Stimulated activated CD8-positive, alpha-beta memory T cell treated with anti-CD3 and anti-CD28 coated beads, Interleukin-4, amount 100 ng/mL, for 24 hours (primary cell): ENCODE measurements around the gene PLPPR5.
"Not testable (repeated sequence)": the region's sequence is repeated elsewhere in the genome, so short reads cannot be mapped to it uniquely, and the experiment has no call there.

Experiments used
- DNase-seq: peaks from one replicate; pipeline ENCODE4 v3.0.0-alpha.2; 2020; ENCODE audit warnings: low read depth

Gene PLPPR5

DNA sequence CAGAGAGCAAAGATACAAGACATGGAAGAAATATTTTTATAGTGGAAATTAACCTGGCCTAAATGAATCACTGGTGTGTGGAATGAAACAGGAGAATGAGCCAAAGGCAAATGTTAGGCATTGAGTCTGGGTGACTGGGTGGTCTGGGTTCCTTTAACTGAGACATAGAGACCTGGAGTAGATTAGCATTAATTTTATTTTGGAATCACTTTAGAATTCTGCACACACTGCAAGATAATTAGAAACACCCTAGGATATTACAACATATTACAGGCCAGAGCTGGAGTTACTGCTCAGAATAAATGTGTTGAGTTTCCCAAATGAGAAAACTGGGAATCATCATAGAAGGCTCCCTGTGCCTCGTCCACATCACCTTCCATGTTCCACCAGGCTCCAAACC, 85.5 kb downstream of the PLPPR5 start:
- no peak for DNase-seq

DNA sequence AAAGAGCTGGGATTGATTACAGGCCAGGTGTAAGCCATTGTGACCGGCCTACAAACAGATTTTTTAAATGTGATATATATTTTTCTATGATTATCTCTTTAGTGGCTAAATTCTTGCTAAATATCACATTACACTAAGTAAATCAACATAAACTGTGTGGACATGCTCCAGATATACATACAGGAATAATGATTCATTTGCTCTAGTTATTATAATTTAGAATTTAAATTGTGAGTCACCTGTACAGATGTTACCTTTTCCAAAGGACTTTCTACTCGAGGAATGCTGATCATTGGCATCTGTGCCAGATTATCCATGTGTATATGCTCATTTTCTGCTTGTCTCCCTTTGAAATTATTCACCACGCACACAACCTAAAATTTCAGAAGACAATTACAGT, 90.1 kb downstream of the PLPPR5 start:
- DNase-seq = no peak

DNA sequence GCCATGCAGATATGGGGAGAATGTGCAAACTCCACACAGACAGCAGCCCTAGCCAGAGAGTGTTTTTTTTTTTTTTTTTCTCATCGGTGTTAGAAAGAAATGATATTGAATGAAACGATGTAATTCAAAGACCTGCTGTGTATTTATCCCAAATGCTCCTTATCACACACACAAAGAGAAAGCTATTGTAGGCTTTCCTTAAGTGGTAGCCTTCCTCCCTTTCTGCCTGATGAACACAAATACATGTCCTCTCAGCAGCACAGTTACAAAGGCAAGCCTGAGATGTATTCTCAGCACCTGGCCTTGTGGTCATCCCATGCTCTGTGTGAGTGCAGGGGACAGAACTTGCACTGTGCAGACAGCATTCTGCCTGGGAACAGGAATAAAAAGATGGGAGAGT, 93.8 kb downstream of the PLPPR5 start:
- no peak for DNase-seq

DNA sequence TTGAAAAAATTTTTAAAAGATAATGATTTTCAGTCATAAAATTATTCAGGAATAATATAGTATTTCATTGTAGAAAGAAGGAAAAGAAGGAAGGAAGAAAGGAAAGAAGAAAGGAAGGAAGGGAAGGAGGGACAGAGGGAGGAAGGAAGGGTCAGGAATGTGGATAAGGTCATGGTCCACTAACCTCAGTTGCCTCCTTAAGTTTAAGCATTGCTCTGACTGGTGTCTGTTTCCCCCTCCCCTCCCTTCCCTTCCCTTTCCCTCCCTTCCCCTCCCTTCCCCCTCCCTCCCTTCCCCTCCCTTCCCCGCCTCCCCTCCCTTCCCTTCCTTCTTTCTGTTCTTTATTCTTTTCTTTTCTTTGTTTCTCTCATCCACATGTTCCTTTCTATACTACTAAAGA, 95.7 kb downstream of the PLPPR5 start:
- DNase-seq = no peak

DNA sequence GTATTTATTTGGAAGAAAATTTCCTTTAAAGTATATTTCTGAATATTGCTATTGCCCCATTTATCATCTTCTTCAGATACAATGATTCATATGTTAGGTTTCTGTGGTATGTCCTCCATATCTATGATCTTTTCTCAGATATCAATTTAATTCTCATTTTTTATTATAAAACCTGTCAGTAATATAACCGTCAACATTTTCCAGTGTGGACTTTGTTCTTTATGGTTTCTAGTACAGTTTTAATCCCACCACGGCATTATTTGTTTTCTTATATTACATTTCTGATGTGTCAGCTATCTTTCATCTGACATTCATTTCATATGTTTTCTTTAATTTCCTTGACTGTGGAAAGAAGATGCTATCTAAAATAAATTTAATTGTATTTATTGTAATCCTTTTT, 97.9 kb downstream of the PLPPR5 start:
- no peak for DNase-seq

DNA sequence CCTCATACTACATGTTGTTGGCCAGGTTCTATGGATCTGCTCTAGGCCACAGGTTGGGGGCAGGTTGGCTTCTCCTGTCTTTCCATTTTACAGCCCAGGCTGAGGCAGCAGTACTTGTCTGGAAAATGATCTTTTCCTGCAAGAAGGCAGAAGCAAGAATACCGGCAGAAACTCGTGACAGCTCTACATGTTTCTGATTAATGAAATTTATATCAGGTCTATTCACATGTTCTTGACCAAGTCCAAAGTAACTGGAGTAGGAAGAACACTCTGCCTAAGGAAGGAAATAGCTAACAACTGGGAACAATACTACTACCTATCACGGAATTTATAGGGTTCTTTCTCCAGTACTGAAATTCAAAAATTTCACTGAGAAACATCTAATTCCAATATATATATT, 98.3 kb downstream of the PLPPR5 start:
- DNase-seq = no peak

DNA sequence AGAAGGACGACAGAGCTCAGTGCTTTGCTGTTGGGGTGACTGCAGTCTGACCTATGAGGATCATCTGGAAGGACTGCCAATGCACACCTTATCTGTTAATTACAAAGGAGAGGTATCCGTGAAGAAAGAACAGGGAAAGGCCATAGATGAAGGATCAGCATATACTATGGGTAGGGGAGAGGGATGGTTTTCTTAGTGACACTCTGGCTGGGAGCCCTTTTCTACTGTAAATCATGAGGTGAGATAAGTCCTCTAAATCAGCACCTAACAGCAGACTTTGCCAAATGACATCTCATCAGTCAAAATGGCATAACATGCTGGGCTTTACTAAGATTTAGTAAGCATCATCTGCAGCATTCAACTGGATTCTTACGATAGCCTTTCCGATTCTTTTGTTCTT, 100.0 kb downstream of the PLPPR5 start:
- no peak for DNase-seq

DNA sequence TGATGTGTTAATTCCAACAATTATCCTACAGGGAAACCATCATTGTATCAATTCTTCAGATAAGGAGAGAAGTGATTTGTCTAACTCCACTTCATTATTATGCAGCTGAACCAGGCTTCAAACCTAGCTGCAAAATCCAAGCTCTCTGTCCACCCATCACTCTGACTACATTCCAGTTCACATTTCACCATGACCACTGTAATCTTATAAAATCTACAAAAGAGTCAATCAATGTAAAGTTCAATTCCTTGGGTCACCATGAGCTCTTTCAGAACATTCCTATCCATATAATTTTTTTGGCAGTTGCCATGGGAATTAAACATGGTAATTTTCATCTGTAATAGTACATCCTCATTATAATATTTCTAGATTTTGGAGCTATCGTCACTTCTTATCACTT, 100.9 kb downstream of the PLPPR5 start:
- DNase-seq = no peak

DNA sequence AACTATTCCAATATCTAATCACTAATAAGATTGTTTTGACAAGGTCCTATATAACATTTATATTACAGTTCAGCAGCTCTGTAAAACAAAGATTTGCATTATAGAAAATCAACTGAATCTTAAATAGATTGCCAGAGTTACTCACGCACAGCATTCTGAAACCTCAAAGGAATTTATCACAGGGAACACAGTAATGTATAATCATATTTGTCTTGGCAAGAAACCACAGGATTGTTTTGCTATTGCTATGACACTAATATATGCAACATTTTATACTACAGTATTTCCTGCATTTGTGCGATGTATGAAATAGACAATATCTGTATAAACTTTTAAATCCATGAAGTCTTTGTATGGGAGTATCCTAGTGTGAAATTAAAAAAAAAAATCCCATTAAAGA, 101.4 kb downstream of the PLPPR5 start:
- DNase-seq = no peak

DNA sequence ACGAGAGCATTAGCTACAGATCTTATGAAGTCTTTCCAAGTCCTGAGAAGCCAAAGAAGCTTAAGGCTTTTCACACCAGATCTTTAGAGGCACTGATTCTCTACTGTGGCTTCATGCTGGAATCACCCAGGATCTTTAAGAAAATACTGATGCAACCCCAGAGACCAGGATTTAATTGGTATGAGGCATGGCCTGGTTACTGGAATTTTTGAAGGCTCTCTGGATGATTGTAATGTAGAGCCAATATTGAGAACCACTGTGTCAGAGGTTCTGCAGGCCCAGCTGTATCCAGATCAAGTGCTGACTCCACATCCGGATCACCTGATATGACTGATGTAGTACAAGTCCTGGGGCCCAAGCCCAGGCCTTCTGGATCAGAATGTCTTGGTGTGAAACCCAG, 105.7 kb downstream of the PLPPR5 start:
- DNase-seq = no peak

DNA sequence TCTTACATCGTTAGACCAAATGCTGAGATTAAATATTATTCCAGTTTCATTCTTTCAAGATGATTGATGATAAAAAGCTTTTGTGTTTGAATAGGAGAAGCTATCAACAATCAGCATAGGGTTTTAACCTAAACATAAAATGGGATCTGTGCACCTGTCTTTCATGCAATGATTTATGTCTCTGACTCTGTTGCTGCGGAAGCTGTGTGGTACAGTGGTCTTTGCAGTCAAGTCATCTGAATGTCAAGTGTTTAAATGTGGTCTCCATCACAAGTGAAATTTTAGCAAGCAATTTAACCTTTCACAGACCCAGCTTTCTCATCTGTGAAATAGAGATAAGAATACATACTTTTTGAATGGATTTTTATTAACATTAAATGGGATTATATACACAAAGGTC, 107.2 kb downstream of the PLPPR5 start:
- DNase-seq = no peak

DNA sequence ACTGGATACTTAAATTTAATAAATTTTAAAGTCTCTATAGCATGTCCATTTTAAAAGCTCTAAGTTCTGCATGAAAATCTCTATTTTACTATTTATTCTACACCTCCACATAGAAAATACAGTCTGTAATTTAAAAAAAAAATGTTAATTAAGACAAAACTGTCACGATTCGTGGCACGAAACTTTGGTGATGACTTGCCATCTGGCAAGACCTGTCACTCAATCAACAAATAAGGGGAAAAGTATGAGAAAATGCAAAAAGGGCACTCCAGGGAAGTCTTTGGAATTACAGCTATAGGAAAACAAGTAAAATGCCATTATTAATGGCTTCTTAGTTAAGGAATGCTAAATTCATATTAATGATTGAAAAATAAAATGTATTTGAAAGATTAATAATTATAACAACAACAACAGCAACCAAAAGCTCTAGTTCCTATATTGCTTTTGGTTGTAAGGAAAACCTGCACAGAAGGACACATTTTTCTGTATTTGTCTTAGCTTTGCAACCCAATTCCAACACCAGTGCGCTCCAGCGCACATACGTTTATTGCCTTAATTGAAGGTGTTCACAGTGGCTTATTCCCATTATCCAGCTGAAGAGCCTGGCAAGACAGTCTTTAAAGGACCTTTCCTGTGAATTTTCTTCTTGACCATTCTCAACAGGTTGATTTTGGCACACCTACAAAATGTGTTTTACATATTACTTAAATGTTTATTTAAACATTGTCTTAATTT, 107.8 kb downstream of the PLPPR5 start:
- DNase-seq = no peak

DNA sequence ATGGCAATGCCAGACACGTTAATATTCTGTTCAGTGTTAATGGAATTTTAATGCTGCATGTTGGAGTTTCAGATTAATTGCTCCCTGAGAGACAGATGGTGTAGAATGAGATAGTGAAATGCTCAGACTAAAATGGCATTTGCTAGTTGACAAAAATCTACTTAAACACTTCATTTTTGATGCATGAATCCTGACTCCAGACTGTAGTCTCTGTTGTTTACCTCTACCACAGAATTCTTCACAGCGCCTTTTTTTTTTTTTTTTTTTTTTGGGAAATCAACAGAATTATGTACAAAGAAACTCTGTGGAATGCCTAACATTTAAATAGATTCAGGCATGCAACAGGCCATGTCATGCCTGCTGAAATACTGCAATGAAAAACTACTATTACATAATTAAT, 111.3 kb downstream of the PLPPR5 start:
- DNase-seq = no peak

DNA sequence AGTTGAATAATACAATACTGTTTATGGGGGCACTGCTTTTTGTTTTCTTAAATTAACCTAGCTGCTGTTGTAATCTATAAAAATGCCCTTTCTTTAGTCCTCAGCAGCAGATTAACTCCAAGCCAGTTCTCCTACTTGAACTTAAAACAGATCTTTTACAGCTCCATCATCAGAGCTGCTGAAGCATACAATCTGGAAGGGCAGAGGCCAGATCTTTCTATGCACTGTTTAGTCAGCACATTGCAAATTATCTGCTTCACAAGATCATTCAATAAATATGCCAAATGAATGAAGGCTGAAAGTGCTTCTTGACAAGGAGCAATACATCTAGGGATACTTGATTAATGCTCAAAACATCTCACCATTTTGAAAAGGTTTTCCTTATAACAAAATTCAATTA, 115.8 kb downstream of the PLPPR5 start:
- no peak for DNase-seq

DNA sequence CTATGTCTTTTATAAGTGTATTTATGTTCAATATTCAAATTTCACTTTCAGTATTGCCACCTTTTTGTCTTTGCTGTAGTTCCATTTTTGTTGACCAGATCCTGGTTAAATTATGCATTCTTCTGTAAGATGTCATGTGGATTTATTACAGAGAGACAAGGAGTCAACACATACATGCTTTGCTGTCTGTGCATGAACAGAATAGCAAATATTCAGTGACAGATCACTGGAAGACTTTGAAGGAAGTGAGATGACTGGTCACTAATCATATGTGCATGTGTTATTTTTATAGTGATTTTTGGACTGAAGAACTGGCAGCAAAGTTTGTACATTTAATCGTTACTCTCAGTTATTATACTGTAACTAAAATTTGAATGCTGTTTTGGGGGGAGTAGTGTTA, 117.2 kb downstream of the PLPPR5 start:
- DNase-seq = no peak

DNA sequence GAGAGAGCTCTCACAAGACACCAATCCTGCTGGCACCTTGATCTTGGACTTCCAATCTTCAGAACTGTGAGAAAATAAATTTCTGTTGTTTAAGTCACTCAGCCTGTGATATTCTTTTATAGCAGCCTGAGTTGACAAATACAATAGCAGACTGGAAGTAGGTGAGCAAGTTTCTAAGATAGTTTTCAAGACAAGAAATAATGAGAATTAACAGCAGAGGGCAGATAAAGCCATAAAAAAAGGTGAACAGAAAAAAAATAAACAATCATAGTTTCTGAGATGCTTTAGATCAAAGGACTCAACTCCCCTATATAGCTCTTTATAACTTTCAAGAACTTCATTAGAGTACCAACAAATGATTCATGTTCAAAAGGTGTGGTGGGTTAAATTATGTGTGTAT, 119.8 kb downstream of the PLPPR5 start:
- no peak for DNase-seq

DNA sequence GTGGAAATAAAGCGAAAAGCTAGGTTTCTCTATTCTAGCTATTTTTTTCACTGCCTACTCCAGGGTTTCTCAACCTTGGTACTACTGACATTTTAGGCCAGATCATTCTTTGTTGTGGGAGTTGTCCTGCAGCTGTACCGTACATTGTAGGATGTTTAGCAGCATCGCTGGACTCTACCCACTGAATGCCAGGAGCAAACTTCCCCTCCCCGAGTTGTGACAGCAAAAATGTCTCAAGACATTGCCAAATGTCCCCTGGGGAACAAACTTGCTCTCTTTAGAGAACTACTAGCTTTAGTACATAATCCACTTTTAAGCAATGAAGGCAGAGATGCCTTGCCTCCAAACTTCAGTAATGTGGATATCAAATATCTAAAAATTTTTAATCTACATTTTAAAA, 122.8 kb downstream of the PLPPR5 start:
- DNase-seq = no peak

DNA sequence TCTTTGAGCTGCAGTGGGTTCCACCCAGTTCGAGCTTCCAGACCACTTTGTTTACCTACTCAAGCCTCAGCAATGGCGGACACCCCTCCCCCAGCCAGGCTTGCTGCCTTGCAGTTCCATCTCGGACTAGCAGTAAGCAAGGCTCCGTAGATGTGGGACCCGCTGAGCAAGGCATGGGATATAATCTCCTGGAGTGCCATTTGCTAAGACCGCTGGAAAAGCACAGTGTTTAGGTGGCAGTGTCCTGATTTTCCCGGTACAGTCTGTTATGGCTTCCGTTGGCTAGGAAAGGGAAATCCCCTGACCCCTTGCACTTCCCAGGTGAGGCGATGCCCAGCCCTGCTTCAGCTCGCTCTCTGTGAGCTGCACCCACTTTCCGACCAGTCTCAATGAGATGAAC, 123.4 kb downstream of the PLPPR5 start:
- DNase-seq = not testable (repeated sequence)

DNA sequence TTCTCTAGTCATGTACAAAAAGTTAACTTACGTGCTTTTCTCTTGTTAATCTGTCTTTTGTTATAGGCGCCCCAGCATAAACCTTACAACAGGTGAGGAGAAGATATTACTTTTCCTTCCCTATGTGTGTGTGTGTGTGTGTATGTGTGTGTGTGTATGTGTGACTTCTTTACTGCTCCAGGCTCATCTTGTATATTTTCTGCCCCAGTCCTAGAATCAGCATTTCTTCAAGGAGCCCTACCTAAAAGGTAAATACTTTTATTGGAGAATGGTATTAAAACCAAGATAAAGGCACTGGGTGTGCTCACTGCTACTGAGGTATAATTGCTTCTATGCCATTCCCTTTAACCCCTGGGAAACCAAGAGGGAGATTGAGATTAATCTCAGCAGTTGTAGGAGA, 129.8 kb downstream of the PLPPR5 start:
- no peak for DNase-seq

DNA sequence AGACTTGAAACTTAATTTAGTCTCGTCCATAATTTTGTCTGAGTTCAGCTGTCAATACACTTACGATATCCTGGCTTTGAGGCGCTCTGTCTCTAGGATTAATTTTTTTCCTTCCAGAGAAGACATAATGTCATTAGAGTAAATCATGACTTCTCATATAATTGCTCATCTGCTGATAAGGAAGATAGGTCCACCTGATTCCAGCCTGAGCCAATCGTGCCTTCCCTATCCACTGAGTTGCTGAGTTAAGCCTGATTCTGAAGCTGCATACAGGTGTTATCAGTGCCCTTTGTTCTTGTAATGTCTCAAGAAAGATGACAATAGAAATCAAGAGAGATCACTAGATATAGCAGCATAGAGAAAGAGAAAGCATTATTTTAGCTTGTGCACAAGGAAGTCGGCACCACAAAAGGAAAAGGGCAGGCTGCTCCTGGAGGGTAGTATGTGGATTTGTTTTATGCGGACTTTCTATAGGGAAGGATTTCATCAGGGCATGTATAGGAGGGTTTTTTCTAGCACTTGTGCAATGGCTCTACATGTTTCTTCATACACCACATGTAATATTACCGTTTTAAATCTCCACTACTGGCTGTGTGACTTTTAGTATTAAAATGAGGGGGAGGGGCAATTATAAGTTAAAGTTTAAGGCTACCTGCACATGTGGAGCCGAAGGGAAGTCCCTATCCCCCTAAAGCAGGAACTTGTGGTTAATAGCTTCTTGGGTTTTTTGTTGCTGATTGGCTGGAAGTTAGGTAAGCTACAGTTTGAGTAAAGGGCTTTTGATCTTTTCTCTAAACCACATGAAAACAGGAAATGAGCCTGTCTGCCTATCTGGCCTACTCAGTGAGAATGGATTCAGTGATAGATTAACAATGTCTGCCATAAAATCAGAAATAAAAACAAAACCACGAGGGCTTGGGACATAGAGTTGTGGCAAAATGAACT, 133.4 kb downstream of the PLPPR5 start:
- no peak for DNase-seq

DNA sequence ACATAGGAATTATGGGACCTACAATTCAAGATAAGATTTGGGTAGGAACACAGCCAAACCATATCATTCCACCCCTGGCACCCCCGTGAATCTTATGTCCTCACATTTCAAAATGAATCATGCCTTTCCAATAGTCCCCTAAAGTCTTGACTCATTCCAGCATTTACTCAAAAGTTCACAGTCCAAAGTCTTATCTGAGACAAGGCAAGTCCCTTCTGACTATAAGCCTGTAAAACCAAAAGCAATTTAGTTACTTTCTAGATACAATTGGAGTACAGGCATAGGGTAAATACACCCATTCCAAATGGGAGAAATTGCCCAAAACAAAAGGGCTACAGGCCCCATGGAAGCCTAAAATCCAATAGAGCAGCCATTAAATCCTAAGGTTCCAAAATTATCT, 138.9 kb downstream of the PLPPR5 start:
- no peak for DNase-seq

DNA sequence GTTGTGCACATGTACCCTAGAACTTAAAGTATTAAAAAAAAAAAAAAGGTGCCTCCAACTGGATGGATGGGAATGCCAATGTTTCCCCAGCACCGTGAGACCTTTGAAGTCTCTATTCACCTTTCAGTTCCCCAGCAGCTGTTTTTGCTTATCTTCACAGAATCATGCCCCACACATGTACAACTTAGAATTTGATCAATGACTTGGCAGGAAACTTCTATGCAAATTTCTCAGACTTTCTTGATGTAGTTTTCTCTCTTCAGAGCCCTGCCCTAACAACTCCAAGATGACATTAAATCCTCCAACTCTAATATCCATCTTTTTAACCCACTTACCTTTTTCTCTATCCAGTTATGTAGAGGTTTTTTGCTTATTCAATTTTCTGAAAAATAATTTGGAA, 144.3 kb downstream of the PLPPR5 start:
- DNase-seq = no peak

DNA sequence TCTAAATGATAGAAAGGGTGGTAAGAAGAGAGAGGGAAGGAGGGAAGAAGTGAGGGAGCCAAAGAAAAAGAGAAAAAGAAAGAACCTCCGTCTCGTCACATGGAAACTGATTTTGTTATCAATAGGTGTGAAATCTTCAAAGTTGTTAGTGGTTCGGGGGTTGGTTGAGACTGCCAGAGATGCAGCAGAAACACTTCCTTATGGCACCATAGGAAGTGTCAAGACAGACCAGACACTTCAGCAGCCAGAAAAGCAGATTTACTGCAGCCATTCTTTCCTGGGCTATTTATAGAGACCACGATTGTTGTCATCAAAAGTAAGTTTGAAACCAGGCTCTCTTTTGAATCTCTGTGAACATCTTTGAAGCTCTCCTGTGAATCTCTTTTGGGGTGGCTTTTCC, 150.5 kb downstream of the PLPPR5 start:
- no peak for DNase-seq
